ENCODE results near the gene SCP2. TPM values are rescaled to one million over a fixed set of nuclear protein-coding genes. Genes with fewer than 3 reads are reported as not detected.
A peak's percentile ranks its signal among the peaks of the same experiment; 100 is the strongest.

SCP2 gene
- 208 TPM for total RNA-seq

DNA sequence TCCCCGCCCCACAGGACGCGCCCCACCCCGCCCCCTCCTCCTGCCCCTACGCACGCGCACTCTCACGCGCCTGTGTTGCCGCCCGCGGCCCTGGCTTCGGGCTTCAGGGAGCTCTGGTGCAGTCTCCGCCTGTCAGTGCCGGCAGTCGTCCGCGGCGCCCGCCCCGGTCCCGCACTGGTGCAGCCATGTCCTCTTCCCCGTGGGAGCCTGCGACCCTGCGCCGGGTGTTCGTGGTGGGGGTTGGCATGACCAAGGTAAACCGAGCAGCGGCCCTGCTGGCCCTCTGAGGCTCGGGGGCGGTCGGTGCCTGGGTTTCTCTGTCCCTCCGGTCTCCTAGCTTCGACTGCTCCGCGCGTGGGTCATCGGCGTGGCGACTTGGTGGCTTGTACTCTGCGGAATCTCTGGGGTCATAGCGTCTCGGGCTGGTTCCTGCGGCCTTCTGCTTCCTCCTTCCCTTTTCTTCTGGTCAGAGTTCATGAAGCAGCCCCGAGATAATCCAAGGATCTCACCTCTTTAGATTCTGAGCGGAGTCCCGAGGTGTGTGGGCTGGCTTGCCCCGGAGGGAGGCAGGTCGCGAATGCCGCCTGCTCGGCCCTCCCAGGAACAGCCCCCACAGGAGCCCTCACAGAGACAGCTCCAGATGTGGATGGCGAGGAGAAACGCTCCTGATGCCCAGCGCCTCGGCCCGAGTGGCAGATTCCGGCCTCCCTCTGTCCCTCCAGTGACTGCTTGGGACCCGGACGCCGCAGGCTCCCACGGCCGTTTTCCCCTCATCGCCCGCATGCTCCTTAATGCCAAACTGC lies at the start of gene SCP2:
TSS of gene SCP2 (plus strand) at position 65 of the 803 bp plus-strand sequence. CDS start at position 186, 121 bp downstream.
- DNase-seq (ENCODE audit: low spot score) = peak; percentile 77

- no peak for DNase-seq (ENCODE audit: low spot score)
Measured at GRCh38 chr1:52877554-52877953, 49.5 kb upstream of the SCP2 start.

- DNase-seq (ENCODE audit: low spot score) = no peak
Measured at GRCh38 chr1:52880206-52880605, 46.9 kb upstream of the SCP2 start.

- DNase-seq (ENCODE audit: low spot score) = no peak
Measured at GRCh38 chr1:52887483-52887882, 39.6 kb upstream of the SCP2 start.

- DNase-seq (ENCODE audit: low spot score) = no peak
Measured at GRCh38 chr1:52892424-52893215, 34.5 kb upstream of the SCP2 start.

DNA sequence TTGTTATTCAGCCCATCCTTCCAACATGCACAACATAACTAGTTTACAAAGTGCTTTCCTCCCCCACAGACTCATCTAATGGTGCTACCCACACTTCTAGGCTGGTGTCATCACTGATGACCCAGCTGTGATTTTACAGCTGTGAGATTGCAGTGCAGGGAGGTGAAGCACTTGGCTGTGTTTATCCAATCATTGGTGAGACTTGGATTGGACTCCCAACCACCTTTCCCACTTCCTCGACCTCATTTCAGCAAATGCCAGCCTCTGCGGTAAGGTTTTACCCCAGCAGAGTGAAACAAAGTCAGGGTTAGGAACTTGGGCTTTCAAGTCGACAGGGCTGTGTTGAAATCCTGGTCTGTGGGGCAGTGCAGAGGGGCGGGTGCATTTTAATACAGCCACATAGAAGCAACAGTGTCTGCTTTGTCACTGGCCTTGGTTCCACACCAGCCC lies 27.6 kb upstream of the SCP2 start:
- DNase-seq (ENCODE audit: low spot score) = no peak

GRCh38 chr1:52900402-52900801 lies 26.7 kb upstream of the SCP2 start:
- DNase-seq (ENCODE audit: low spot score) = no peak

- DNase-seq (ENCODE audit: low spot score) = no peak
Measured at GRCh38 chr1:52901384-52901783, 25.7 kb upstream of the SCP2 start.

GRCh38 chr1:52904208-52904926 lies 22.7 kb upstream of the SCP2 start:
- DNase-seq (ENCODE audit: low spot score) = no peak

- DNase-seq (ENCODE audit: low spot score) = no peak
Measured at GRCh38 chr1:52904927-52905698, 22.0 kb upstream of the SCP2 start.

DNA sequence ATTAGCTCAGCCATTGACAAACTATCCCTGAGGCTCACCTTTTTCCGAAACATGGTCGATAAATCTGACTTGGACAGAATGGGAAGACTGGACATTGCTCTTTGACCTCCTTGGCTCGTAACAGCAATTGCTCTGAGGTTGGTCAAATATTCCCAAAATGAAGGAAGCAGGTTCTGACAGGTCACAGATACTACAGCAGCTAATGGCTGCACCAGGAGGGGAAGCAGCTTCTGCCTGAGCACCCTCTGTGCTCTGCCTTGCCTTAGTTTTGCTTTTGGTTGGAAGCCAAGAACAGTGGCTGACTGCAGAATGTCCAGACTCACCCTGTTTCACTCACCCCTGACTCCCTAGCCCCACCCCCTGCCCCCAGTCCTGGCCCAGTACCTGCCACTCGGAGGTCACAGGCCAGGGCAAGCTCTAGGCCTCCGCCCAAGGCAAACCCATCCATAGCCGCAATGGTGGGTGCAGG lies 20.9 kb upstream of the SCP2 start:
- DNase-seq (ENCODE audit: low spot score) = no peak

GRCh38 chr1:52907068-52907811 lies 19.8 kb upstream of the SCP2 start:
- DNase-seq (ENCODE audit: low spot score) = no peak

DNA sequence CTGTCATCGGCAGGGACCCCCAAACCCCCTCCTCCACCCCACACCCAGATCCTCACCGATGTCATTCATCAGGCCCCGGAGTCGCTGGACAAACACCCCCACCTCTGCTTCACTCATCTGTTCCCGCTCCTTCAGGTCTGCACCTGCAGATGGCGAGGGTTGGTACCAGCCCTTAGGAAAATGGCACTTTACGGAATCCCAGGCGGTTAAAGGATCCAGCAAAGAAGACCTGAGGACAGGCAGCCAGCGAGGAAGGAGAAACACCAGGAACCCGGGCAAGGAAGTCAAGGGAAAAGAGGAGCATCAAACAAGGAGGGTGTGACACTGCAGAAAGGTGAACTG lies 19.3 kb upstream of the SCP2 start:
- no peak for DNase-seq (ENCODE audit: low spot score)

DNA sequence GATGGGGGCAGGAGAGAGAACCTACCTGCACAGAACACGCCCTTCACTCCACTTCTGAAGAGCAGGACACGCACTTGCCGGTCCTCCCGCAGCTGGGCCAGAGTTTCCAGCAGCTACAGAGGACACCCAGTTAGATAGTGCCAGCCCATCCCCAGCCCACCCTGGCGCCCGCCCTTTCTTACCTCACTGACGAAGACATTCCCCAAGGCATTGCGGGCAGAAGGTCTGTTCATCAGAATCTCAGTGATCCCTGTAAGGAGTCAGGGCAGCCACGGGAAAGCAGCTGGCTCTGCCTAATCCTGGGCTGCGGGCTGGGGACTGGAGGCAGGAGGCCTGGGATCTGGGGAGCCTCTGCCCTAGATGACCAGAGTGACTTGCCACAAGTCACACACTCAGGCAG lies 15.5 kb upstream of the SCP2 start:
- DNase-seq (ENCODE audit: low spot score) = no peak

DNA sequence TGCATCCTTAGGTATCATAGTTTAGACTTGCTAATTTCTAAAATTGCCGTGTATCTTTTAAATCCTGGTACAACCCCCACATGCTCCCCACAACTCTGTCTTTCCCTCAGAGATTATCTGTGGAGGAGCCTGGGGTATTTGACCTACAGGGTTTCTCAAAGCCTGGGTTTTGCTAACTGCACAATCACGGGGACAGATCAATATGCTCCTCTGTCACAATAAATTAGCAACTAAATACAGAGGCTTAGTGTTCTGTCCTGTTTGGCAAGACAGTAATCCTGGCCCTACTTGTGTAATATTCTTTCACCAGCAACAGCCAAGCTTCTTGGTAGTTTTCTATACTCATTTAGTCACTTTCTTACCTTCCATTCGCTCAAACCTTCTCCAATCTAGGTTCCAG lies 14.1 kb upstream of the SCP2 start:
- no peak for DNase-seq (ENCODE audit: low spot score)

- no peak for DNase-seq (ENCODE audit: low spot score)
Measured at GRCh38 chr1:52913537-52913936, 13.5 kb upstream of the SCP2 start.

DNA sequence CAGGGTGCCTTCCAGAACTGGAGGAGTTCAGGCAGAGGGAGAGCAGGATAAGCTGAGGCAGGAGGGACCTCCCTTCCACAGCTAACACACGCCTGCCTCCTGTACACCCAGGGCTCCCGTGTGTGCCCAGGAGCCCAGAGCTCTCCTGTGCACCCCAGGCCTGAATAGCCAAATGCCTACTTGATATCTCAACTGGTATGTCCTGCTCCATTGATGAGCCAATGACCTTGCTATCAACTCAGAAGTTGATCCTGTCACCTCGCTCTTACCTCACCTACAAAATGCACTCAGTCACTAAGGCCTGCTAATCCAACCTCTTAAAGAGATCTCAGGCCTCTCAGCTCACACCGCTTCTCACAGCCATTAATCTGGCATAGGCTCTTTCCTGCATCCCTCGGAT lies 12.6 kb upstream of the SCP2 start:
- no peak for DNase-seq (ENCODE audit: low spot score)

DNA sequence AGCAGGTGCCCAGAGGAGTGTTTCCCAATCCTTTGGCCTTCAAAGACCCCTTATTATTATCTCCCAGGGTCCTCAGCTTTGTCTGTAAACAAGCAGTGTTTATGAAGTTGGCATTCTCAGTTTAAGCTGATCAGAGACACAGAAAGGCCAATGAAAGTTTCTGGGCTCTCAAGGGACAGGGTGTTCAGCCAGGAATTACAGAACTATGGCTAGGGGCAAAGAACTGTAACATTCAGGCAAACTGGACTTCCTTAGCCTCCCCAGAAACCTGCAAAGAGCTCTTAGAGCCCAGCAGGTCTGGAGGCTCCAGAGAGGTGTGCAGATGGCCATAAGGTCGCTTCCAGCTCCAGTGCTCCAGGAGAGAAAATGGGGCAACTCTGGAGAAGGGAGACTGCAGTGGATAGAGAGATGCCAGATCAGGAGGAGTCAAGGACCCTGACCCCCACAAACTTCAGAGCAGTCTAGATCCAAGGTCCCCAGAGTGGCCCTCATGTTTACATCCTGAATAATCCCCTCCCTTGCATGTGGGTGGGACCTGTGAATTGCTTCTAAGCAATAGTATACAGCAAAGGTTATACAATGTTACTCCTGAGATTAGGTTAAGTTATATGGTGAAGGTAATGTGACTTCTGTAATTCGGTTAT lies 11.7 kb upstream of the SCP2 start:
- DNase-seq (ENCODE audit: low spot score) = no peak

DNA sequence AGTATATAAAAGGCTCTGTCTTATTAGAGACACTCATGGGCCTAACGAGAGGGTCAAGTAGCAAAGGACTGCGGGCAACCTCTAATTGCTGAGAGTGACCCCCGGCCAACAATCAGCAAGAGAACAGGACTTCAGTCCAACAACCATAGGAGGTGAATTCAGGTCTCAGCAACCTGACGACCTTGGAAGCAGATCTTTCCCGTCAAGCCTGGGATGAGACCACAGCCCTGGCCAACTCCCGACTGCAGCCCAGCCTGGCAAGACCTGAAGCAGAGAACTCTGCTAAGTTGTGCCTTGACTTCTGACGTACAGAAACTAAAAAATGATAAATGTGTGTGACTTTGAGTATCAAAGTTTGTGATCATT lies 11.2 kb upstream of the SCP2 start:
- no peak for DNase-seq (ENCODE audit: low spot score)

DNA sequence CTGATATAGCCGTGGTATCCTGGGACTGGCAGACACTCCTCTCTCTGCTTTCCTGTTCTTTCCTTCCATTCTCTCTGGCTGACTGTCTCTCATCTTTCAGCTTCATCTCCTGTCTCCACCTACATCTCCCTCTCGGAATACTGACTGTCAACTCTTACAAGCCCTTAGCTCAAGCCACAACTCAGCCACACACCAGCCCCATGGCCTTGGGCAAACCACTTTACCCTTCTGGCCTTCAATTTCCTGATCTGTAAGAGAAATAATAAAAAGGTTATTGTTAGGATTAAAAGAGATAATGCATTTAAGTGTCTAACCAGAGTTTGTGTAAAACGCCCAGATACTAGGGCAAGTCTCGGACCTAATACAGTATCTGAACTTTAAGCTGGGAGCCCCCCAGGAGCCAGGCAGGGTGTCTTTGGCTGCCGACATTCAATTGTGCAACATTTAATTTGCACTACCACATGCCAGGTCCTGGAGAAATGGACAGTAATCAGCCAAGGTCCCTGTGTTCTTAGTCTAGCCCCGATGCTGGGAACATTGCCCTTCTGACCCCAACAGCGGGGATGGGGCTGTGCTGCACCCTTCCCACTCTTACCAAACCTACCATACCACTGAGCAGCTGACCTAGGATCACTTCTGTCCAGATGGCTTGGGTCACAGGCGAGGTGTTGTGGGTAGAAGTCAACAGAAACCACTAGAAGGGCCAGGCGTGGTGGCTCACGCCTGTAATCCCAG lies 10.7 kb upstream of the SCP2 start:
- DNase-seq (ENCODE audit: low spot score) = no peak
